ENCODE measurements around the gene ATP5F1D. TPM values are rescaled to one million over a fixed set of nuclear protein-coding genes. Genes with fewer than 3 reads are reported as not detected.

Gene ATP5F1D
- total RNA-seq, 1 donor from 2014 or later = 16.8 TPM

DNA sequence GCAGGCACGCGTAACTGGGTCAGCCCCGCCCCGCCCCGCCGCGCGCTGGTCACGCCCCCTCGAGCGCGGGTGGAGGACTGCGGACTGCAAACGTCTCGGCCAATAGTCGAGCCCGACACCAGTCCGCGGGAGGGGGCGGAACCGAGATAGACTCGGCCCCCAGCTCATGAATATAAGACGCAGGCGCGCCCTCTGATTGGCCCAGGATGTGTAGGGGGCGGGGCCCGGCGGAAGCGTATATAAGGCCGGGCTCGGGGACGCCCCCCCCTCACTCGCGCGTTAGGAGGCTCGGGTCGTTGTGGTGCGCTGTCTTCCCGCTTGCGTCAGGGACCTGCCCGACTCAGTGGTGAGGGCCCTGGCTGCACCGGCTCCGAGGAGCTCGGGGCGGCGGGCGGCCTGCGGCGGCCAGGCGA is 27.5 kb downstream of the ATP5F1D start, which contains the start of gene CIRBP:
CIRBP (plus strand) TSS at position 268 of the 413 bp plus-strand sequence. CDS start 1,602 bp downstream, outside the sequence.
- DNase-seq (ENCODE audit: low read depth in 2 of 2) = peak; percentile 96 to 100

DNA sequence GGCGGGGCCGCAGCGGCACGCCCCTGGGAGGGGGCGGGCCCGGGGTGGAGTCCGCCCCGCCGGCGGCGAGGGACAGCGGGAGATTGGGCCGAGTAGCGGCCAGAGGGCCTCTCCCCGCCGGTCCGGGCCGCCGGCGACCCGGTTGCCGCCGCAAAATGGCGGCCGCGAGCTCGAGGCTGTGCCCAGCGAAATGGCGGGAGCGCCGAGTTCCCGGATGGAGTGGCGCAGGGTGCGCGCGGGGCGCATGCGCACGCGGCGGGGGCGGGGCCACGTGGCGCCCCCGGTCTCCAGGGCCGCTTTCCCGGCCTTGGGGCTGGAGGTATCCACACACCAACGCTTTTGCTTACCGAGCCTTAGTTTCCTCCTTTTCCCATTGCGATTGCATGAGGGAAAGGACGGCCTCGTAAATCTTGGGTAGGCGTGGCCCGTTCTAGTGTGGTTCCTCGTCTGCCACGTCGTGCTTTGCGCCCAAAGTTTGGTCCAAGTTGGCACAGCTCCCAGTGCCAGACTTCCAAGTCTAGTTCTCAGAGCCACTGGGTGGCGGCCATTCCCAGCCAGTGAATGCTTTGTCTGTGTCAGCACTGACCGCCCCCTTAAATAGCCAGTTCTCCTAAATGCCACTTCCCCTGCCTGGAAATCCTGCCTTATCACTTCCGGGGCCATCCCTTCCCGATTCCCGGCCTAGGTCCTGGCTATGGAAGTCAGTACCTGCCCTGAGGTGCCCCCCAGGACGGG is 28.1 kb downstream of the ATP5F1D start:
- DNase-seq (ENCODE audit: low read depth in 2 of 2) = peak in 1 of 2 donors; percentile 86

DNA sequence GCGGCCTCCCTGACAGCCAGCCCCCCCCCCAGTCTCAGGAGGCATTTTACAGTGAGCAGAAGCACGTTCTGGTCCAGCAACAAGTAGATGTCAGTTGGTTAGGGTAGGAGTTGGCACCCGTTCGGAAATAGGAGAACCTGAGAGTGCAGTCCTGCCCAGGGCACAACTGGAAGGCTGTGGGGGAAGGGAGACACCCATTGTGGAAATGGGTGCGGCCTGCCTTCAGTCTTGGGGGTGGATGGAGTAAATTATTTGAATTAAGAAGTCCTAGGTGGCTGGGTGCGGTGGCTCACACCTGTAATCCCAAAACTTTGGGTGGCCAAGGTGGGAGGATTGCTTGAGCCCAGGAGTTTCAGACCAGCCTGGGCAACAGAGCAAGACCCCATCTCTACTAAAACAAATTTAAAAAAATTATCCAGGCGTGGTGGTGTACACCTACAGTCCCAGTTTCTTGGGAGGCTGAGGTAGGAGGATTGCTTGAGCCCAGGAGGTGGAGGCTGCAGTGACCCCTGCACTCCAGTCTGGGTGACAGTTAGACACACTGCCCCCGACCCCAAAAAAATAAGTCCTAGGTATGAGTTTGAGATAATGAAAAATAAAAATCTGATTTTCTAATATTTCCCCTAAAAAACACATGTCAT is 28.8 kb downstream of the ATP5F1D start:
- DNase-seq (ENCODE audit: low read depth in 2 of 2) = no peak

DNA sequence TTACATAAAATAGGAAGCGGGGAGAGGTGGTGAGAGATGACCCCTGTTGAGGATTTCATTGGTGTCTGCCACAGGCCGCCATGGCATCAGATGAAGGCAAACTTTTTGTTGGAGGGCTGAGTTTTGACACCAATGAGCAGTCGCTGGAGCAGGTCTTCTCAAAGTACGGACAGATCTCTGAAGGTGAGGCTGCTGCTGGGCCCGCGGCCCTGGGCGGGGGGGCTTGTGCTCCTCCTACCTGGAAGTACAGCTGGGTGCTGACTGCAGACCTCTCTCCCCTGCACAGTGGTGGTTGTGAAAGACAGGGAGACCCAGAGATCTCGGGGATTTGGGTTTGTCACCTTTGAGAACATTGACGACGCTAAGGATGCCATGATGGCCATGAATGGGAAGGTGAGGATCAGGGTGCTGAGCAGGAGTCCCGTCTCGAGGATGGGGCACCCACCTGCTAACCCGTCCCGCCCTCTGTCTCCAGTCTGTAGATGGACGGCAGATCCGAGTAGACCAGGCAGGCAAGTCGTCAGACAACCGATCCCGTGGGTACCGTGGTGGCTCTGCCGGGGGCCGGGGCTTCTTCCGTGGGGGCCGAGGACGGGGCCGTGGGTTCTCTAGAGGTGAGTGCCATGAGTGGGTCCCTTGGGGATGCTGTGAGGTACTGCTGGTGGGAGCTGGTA is 29.4 kb downstream of the ATP5F1D start:
- no peak for DNase-seq (ENCODE audit: low read depth in 2 of 2)

DNA sequence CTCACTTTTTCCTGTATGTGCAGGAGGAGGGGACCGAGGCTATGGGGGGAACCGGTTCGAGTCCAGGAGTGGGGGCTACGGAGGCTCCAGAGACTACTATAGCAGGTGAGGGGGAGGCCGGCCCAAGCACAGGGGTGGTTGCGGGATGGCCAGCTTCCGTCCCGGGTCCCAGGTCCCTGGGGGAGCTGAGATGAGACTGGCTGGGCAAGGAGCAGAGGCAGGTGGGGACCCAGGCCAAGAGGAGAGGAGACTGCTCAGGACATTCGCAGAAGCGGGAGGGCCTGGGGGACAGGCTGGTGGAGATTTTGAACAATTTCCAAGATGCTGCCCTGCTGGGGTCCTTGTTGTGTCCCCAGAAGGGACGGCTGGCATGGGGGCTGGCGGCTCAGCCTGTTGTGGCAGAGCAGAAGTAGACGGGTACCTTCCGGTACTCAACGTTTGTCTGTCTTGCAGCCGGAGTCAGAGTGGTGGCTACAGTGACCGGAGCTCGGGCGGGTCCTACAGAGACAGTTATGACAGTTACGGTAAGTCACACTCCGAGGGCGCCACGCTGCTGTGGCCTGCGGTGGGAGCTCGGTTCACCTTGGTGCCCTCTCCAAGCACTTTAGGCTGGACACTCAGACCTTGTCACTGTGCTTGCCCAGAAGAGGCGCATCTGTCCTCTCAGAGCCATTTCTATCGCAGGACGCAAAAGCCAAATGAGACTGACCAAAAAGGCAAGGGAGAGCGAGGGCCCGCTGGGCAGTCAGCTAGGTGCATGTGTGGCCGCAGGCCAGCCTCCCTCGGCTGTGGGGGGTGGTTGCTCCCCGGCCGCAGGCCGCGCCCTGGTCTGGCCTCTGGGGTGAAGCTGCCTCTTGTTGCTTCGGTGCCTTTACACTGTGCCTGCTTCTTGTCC is 30.2 kb downstream of the ATP5F1D start:
- no peak for DNase-seq (ENCODE audit: low read depth in 2 of 2)

DNA sequence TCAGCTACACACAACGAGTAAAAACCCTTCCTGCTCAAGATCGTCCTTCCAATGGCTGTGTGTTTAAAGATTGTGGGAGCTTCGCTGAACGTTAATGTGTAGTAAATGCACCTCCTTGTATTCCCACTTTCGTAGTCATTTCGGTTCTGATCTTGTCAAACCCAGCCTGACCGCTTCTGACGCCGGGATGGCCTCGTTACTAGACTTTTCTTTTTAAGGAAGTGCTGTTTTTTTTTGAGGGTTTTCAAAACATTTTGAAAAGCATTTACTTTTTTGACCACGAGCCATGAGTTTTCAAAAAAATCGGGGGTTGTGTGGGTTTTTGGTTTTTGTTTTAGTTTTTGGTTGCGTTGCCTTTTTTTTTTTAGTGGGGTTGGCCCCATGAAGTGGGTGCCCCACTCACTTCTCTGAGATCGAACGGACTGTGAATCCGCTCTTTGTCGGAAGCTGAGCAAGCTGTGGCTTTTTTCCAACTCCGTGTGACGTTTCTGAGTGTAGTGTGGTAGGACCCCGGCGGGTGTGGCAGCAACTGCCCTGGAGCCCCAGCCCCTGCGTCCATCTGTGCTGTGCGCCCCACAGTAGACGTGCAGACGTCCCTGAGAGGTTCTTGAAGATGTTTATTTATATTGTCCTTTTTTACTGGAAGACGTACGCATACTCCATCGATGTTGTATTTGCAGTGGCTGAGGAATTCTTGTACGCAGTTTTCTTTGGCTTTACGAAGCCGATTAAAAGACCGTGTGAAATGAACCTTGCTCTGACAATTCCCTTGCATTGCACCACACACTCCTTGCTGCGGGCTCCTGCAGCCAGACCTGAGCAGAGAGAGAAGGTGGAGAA is 31.1 kb downstream of the ATP5F1D start:
- DNase-seq (ENCODE audit: low read depth in 2 of 2) = no peak

DNA sequence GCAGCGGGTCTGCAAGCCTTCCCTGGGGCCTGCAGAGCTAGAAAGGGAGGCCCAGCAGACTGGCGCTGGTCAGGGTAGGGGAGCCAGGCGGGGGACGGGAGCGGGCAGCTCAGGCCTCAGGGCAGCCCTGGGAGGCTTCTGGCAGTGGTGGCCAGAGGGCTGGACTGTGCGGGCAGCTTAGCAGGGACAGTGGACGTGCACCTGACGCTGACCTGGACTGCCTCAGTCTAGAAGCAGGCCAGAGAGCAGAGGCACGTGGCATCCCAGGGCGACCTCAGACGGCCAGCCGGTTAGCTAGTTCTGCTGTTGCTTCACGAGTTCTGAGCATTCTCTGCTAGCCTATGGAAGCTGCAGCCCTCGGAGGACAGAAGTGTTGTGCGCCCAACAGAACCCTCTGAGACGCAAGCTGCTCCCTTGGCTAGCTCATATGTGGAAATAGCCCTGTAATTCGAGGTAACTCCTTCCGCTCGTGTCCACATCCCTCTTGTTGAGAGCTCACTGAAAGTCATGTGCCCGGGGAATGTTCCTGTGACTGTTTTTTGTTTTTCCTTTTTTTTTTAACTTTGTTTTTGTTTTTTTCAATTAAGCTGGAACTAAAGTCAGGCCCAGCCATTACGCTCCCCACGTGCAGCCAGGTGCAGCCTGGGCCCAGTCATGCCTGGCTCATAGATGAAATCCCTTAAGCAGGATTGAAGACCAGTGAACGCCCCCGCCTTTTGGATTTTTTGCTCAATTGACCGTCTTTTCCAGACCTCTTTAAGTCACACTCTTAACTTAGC is 31.9 kb downstream of the ATP5F1D start:
- no peak for DNase-seq (ENCODE audit: low read depth in 2 of 2)

DNA sequence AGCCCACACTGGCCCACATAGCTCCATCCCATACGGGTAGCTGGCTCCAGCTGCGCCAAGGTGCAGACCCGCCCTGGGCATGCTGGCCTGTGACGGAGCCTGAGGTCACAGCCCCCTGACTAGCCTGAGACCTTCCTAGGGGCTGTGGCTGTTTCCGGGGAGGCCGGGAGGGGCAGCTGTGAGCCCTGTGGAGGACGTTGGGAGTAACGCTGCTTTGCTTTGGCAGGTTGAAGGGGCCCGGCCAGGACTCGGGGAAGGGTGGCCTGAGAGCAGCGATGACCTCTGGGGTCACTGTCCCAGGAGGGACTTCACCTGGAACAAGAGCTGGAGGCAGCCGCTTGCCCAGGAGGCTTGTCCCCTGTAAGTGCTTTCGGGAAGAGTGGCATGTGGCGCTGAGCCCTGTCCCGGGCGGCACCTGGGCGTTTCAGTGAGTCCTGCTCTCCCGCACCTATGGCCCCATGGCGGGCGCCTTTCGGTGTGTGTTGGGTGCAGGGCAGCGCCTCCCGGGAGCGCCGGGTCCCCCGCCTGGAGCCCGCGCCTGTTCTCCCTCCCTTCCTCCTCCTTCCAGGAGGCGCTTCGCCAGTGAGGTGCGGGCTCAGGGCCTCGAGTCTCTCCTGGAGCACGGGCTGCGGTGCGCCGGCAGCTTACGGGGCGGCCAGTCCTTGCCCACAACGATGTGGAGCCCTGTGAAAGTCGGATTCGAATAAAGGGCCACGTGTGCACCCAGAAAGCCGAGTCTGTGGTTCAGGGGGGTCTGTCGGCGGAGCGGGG is 32.7 kb downstream of the ATP5F1D start:
- no peak for DNase-seq (ENCODE audit: low read depth in 2 of 2)

DNA sequence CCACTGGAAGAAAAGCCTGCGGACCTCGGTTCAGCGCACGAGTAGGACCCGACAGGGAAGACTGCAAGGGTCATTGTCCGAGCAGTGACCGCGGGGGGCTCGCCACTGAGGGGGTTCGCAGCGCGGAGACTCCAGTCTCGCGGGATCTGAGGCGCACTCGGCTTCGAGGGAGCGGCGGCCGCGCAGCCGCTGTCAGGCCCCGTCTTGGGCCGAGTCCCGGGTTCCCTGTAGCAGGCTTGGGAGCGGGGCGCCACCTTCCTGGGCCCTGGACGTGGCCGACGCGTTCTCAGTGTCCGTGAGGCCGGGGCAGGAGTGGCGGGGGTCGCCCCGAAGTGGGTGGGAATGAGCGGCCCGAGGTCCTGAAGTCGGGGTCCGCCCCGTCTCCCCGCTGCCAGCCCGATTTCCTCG is 33.3 kb downstream of the ATP5F1D start:
- no peak for DNase-seq (ENCODE audit: low read depth in 2 of 2)

DNA sequence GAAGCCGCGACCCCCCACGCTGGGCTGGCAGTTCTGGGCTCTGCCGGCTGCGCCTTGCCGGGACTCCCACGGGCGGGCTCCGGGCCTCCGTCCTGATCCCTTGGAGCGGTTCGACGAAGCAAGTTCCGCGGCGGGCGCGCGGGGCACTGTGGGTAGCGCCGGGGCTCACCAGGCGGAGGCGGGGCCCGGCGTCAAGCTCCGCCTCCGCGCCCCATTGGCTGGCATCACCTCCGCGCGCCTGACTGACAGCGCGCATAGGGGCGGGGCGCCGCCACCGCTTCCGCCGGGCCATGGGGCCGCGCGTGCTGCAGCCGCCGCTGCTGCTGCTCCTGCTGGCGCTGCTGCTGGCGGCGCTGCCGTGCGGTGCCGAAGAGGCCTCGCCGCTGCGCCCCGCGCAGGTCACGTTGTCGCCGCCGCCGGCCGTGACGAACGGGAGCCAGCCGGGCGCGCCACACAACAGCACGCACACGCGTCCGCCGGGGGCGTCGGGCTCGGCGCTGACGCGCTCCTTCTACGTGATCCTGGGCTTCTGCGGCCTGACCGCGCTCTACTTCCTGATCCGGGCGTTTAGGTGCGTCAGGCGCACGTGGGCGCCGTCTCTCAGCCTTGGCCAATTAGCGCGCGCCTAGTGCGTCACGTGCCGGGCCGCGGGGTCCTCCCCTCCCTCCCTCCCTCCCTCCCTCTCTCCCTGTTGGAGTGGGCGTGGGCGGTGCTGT is 33.9 kb downstream of the ATP5F1D start, which contains the start of gene FAM174C:
FAM174C (plus strand) TSS at position 271 of the 716 bp plus-strand sequence; CDS start at position 291, 20 bp downstream.
- peak; percentile 90 to 99 for DNase-seq (ENCODE audit: low read depth in 2 of 2)

DNA sequence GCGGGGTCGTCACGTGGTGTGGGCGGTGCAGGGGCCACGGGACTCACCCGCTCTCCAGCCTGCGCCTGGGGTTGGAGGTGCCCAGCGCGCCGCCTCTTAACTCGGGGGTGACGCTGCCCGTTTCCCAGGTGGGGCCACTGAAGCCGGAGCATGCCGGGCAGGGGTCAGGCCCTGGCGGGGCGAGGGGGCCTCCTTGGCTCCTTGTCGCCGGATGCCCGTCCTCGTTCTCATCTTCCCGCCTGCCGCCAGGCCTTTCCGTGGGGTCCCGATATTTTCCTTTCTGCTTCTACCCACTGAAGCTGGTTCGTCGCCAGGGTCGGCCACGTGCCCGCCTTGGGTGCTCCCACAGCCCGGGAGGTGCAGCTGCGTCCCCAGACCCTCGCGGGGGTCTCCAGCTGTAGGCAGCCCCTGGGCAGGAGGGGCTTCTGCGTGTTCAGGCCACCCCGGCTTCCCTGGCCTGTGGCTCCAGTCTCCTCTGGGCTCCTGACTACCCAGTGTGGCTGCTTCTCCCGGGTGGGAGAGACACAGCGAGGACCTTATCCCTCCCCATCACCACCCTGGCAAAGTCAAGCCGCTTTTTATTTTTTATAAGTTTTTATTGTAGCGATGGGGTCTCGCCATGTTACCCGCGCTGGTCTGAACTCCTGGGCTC is 34.6 kb downstream of the ATP5F1D start:
- no peak for DNase-seq (ENCODE audit: low read depth in 2 of 2)

DNA sequence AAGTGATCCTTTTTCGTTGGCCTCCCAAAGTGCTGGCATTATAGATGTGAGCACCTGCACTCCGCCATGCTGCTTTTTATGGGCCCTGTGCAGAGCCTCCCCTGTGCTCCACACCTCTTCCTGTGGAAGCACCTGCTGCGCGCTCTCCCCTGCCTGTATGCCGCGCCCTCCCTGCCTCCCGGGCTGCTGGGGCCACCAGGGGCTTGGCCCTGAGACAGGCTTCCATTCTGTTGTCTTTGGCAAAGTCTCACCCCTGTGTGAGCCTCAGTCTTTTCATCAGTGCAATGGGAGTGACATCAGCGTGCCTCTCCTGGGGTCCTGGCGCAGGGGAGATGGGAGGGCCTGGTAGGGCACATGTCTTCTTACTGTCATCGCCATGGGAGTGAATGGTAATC is 35.1 kb downstream of the ATP5F1D start:
- DNase-seq (ENCODE audit: low read depth in 2 of 2) = peak in 1 of 2 donors; percentile 29

DNA sequence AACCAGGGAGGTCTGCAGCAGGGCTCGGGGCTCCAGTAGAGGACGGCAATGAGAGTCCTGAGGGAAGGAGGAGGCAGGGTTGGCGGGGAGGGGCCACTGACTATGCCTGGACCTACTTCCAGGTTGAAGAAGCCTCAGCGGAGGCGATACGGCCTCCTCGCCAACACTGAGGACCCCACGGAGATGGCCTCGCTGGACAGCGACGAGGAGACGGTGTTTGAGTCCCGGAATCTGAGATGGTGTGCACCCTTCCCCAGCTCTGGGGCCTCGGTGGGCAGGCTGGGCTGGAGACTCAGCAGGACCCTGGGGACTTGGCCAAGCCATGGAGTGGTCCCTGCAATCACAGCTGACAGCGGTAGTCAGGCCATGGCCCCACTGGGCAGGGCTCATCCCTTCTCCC is 35.5 kb downstream of the ATP5F1D start:
- DNase-seq (ENCODE audit: low read depth in 2 of 2) = no peak

DNA sequence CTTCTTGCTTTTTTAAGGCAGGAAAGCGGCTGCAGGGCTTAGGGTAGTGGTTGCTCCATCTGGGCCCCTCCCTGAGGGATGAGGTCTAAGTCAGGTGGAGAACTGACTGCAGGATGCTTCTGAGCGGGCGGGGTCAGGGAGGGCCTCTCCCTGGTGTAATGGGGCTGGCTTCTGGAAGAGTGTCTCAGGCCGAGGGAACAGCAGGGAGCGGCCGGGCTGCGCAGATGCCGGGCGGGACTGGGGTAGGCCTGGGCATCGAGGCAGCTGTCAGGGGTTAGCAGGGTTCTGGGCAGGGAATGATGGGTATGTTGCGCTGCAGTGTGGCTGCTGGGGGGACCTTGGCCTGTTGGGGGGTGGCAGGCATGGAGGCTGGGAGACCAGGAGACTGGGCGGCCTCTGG is 36.5 kb downstream of the ATP5F1D start:
- DNase-seq (ENCODE audit: low read depth in 2 of 2) = no peak

DNA sequence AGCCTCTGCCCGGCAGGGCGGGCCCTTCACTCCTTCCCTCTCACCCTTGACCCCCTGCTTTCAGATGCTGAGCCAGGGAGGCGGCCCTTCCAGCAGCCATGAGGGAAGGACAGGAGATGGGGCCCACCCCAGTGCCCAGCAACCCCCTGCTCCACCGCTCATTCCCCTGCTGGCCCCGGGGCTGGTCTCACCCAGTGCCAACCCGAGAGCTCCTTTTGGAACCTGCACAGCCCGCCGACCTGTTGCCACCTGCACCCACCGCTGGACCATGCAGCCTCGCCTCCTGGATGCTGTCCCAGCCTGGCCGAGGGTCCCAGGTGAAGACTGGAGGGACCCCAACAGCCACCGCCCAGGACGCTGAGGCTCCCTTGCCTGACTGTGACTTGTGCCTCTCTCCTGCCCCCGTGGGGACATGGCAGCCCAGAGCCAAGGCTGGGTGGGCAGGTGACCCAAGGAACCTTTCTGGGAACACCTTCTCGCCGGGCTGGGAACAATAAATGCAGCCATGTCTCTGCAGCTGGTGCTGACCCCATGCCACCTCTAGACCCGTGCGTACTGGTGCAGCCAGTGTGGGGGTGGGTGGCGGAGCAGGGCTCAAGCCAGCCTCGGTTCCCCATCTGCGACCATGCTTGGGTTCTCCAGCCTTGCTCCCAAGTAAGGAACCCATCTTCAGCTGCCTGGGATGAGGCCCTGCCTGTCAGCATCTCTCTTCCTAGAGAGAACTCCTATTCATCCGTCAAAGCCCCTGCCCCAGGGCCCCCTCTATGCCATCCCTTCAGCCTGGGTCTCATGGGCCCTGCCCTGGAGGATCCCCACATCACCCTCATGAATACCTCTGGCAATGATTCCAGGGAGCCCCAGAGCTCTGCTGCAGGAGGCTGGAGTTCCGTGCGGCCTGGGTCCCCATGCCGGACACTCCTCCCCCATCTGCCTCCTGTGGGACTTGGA is 37.4 kb downstream of the ATP5F1D start:
- DNase-seq (ENCODE audit: low read depth in 2 of 2) = no peak

DNA sequence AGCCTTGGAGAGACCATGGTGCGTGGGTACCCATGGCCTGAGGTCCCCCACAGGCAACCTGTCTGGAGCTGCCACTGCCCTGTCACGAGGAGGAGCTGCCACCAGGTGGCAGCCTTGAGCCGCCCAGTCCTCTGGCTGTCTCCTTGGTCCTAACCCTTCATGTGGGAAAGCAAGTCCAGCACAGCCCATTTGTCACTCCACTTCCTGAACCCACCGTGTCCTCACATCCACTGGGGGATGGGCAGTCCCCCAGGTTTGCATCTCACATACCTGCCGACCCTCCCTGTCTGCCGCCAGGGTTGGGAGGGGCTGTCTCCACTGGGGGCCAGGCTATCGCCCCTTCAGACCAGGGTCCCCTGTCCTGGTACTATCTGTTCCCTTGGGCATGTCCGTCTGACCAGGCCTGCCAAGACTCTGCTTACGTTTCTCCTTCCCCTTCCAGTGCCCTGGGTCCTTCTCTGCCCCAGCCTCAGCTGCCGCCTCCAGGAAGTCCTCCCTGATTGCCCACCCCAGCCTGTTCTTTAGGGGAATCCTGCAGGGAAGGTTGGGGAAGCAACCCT is 38.3 kb downstream of the ATP5F1D start:
- peak; percentile 74 to 82 for DNase-seq (ENCODE audit: low read depth in 2 of 2)
